ENCODE data around the gene IFFO2.

Gene IFFO2

GRCh38 chr1:18919197-18919905 lies 37.1 kb downstream of the IFFO2 start:
- no peak for DNase-seq (ENCODE audit: low spot score)

GRCh38 chr1:18918417-18918816 lies 38.1 kb downstream of the IFFO2 start:
- no peak for DNase-seq (ENCODE audit: low spot score)

DNA sequence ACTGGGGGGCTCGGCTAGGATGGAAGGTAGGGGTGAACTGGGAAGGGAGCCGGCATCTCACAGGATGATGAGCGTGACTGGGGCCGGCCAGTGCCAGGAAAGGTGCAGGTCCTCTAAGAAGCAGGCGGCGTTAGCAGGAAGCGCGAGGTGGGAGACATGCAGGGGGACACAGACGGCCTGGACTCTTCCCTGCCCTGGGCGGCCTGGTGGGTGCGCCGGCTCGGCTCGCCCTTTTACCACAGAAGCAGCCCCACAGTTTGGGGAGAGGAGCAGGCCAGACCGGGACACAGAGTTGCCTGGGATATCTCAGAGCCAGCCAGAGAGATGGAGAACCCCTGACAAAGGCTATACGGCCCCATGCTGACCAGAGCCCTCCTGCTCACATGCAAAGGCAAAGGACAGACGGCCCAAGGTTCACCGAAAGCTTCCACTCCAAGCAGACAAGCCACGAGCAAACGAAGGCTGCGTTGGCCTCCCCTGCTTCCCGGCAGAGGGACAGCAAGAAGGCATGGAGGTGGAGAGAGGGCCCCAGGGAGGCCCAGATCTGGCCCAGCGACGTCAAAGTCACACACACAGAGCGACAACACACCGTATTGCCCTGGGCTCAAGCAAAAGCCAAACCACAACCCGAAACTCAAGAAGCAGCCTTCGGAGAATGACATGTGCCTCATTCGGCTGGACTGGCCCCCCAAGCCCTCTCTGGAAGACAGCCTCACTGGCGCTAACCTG lies 39.2 kb downstream of the IFFO2 start:
- DNase-seq (ENCODE audit: low spot score), result no peak

- DNase-seq (ENCODE audit: low spot score), result no peak
These were observed 41.1 kb downstream of the IFFO2 start for GRCh38 chr1:18915341-18915740.

DNA sequence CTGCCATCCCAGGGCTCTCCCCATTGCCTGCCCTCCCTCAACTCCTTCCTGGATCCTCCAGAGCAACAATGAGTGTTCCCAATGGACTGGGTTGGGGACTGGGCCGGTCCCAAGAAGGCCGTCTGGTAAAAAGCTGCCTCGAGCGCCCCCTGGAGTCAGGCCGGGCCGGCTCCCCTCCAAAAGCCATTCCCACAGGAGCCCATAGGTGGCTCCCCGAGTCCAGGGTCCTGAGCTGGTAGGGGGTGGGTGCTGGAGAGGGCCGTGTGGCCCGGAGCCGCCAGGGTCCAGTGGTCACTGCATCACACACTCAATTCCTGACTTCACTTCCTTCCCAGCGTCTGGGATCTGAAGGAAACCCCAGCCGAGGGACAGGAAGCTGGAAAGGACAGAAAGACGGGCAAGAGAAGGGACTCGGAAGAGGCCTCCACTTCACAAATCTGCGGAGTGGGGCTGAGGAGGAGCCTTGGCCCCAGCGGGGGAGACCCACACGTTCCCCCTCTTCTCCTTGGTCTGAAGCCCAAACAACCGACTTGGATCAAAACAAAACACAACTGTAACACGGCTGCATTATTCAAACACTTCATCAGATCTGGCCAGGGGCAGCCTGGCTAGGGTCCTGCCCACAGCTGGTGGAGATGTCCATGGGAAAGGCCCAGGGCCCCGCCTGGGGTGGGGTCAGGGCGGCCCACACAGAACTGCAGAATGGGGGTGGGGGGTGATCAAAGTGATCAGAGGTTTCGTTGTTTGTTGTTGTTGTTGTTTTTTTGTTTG lies 43.2 kb downstream of the IFFO2 start:
- peak; percentile 97 for DNase-seq (ENCODE audit: low spot score)

- DNase-seq (ENCODE audit: low spot score), result no peak
These were observed 43.9 kb downstream of the IFFO2 start for GRCh38 chr1:18912550-18912949.

- DNase-seq (ENCODE audit: low spot score), result no peak
These were observed 47.3 kb downstream of the IFFO2 start for GRCh38 chr1:18908911-18909771.

DNA sequence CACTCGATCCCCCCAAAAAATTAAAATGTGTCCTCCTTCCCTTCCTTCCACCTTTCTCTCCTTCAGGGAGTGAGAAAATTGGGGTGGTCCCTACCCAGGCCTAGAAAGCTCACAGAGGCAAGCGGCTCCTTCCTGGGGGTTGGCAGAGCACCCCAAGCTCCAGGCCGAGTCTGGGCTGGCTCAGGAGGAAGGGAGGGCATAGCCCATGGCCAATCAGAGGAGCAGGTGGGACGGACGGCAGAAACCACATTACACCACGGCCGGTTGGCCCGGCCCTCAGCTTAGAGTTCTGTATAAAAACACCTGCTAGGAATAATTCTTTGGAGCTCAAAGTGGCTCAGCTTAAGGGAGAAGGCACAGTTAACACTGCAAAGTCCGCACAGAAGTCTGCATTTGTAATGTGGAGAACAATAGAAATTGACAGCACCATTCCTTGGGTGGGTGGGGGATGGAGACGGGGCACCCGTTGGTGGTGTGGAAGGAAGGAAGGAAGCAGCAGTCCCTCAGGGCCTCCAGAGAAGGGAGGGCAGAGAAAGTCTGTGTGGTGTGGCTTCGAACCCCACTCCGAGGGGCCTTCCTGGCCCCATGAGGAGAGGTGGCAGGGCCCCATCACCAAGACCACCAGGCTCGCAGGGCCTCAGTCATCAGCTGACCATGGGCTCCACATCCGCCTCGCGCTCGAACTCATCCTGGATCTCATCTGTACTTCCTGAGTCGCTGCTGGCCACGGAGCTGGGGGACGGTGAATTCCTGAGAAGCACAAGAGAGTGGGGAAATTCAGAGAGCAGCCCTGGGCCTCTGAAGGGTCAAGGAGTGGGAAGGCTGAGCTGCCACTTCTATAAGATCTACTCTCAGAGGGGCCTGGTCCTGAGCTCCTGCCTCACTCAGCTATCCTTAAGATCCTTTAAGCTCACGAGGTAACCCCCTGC lies 48.3 kb downstream of the IFFO2 start:
- DNase-seq (ENCODE audit: low spot score), result no peak

GRCh38 chr1:18907021-18907916 lies 49.2 kb downstream of the IFFO2 start:
- peak; percentile 65 for DNase-seq (ENCODE audit: low spot score)

DNA sequence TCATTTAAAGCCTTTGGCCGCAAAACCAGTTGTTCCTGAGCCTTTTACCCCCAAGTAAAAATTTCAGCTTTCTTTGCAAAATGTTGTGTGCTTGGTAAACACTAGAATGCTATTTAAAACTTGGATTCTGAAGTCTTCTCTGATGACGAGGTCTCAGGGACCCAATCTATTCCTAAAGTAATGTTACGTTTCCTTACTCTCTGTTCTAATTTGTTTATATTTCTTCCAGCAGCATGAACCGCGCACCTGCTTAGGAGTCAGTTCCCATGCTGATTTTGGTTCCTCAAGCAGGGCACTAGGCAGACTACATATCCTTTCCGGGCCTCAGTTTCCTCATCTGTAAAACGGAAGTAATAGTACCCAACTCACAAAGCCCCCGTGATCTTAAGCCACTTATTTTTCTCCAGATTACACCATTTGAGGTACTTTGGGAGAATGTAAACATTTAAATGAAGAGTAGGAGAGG lies 53.2 kb downstream of the IFFO2 start:
- no peak for DNase-seq (ENCODE audit: low spot score)

DNA sequence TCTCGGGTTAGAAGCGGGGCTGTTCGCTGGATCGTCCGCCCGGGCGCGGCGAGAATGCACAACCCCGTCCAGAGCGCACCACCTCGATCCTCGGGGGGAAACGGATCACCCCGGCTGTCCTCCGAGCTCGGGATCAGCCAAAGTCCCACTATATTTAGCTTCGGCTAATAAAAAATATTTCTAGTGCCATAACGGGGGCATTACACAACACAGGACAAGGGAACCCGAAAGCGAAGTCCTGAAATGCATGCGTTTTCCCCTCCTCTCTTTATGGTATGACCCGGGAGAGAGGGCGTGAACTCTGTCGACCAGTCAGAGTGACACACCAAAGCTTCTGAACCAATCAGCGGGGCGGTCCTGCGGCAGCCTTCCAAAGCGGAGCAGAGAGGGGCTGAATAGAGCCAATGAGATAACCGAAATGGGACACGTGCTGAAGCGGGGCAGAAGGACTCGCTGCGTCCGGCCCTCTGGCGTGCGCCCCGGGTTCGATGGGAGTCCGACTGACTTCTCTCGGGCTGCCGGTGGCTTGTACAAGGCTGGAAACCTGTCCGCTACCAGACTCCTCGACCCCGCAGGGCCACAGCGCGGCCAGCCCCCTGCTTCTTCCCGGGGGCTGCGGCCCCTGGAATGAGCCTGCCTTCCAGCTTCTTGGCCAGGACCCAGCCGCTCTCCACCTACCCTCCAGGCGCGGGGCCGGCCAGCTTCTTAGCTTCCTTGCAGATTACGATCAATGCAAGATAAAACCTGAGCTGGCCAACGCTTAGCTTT lies 53.8 kb downstream of the IFFO2 start, which contains the start of gene ALDH4A1:
Gene ALDH4A1, minus strand, starts transcription at position 33 of the 768 bp plus-strand sequence. Its CDS starts 32 bp downstream, at position 1.
- DNase-seq (ENCODE audit: low spot score), result peak; percentile 100

GRCh38 chr1:18901952-18902522 lies 54.4 kb downstream of the IFFO2 start:
- DNase-seq (ENCODE audit: low spot score), result peak; percentile 58

- no peak for DNase-seq (ENCODE audit: low spot score)
These were observed 55.1 kb downstream of the IFFO2 start for GRCh38 chr1:18901147-18901951.

- no peak for DNase-seq (ENCODE audit: low spot score)
These were observed 56.1 kb downstream of the IFFO2 start for GRCh38 chr1:18900303-18900841.

DNA sequence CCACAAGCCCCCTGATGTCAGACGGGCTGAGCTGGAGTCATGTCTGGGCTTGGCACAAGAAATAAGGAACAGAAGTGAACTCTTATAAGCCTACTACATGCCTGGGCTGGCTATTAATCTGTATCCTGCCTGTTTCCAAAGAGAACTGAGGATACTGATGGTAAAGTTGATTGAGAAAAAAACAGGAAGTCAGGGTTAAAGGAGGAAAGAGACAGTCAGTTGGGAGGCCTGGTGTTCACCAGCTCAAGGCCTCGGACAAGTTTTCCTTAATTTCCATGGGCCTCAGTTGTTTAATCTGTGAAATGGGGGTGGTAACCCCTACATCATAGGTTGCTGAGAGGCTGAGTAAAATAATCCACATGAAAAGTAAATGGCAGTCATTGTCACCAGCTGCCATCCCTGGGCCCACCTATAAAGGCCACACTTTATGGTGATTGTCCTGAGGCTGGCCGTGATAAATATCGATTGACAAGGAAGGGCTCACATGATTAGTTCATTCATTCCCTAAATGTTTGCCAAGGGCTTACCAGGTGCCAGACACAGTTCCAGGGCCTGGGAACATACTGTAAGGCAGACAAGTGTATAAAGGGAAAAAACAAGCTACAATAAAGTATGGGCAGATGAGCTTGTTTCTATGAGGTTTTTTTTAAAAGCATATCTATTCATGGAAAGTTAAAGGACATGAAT lies 57.0 kb downstream of the IFFO2 start:
- DNase-seq (ENCODE audit: low spot score), result no peak

- no peak for DNase-seq (ENCODE audit: low spot score)
These were observed 57.9 kb downstream of the IFFO2 start for GRCh38 chr1:18898567-18898966.

GRCh38 chr1:18895317-18895716 lies 61.2 kb downstream of the IFFO2 start:
- no peak for DNase-seq (ENCODE audit: low spot score)
